ENCODE results near the gene P3H4.
"Not testable (repeated sequence)": the region's sequence is repeated elsewhere in the genome, so short reads cannot be mapped to it uniquely, and the experiment has no call there.

The P3H4 gene

GRCh38 chr17:41792845-41793783, 18.6 kb downstream of the P3H4 start:
- DNase-seq: no peak

GRCh38 chr17:41787021-41787418, 24.7 kb downstream of the P3H4 start:
- no peak for DNase-seq

- peak; percentile 91 to 97 for DNase-seq
These were observed 25.3 kb downstream of the P3H4 start, which contains the start of gene JUP for GRCh38 chr17:41786227-41787020. Gene JUP (minus strand): TSS chr17:41786711. CDS start chr17:41771854, 14,857 bp downstream.

GRCh38 chr17:41785859-41786226, 25.9 kb downstream of the P3H4 start:
- DNase-seq: peak in 1 of 2 donors; percentile 24

GRCh38 chr17:41785091-41785858, 26.5 kb downstream of the P3H4 start:
- DNase-seq: peak in 1 of 2 donors; percentile 60

GRCh38 chr17:41784207-41784744, 27.5 kb downstream of the P3H4 start:
- peak in 1 of 2 donors; percentile 37 for DNase-seq

GRCh38 chr17:41782142-41782541, 29.6 kb downstream of the P3H4 start:
- DNase-seq: no peak

GRCh38 chr17:41781404-41782110, 30.2 kb downstream of the P3H4 start:
- no peak for DNase-seq

- DNase-seq: no peak
These were observed 31.8 kb downstream of the P3H4 start for GRCh38 chr17:41779954-41780353.

GRCh38 chr17:41777574-41778188, 34.1 kb downstream of the P3H4 start:
- DNase-seq: no peak

GRCh38 chr17:41777157-41777573, 34.6 kb downstream of the P3H4 start:
- no peak for DNase-seq

- not testable (repeated sequence) for DNase-seq
These were observed 35.4 kb downstream of the P3H4 start for GRCh38 chr17:41776262-41776900.

- DNase-seq: no peak
These were observed 36.1 kb downstream of the P3H4 start for GRCh38 chr17:41775394-41776226.

- DNase-seq: no peak
These were observed 38.0 kb downstream of the P3H4 start for GRCh38 chr17:41773731-41774193.

- DNase-seq: no peak
These were observed 38.6 kb downstream of the P3H4 start for GRCh38 chr17:41773190-41773588.

- no peak for DNase-seq
These were observed 39.1 kb downstream of the P3H4 start for GRCh38 chr17:41772586-41773189.

GRCh38 chr17:41772218-41772585, 39.5 kb downstream of the P3H4 start:
- no peak for DNase-seq

GRCh38 chr17:41771389-41772206, 40.2 kb downstream of the P3H4 start:
- DNase-seq: no peak

- DNase-seq: no peak
These were observed 41.8 kb downstream of the P3H4 start for GRCh38 chr17:41769985-41770384.
